ENCODE measurements around the gene HHATL. TPM values are rescaled to one million over a fixed set of nuclear protein-coding genes. Genes with fewer than 3 reads are reported as not detected.

The HHATL gene
- total RNA-seq, 4 donors from 2014 or later = 0.23 to 1.2 TPM; not detected in 2

DNA sequence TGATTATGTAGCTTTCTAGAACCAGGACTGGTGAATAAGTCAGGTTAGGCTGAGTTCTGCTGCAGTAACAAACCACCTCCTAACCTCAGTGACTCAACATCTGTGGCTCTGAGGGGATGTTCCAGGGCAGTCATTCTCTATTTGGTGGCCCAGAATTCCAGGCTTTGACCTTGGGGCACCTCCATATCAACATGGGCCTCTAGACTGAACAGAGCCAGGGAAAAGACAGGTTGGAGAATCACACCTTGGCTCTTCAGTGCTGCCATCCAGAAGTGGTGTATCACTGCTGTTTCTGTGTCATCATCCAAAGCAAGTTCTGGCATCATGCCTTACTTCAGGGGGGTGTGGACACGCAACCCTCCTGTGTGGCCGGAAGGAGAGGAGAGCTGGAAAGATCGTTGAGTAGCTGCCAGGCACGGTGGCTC lies 33.8 kb downstream of the HHATL start:
- H3K36me3 ChIP-seq = no peaks in the 10 kb centered on the region
- no peak overlapping the region for H3K27ac ChIP-seq
- no peak overlapping the region for H3K4me3 ChIP-seq
- H3K4me1 ChIP-seq = peaks cover 0 to 32% (median 12%) of the 10 kb centered on the region in 3 donors
- no peak for ATAC-seq
- H3K27me3 ChIP-seq = no peaks in the 10 kb centered on the region
- 50 to 77% methylated on average over 1 to 2 of the region's 4 CpGs for WGBS, 2 donors (ENCODE audit: low coverage in 1 of 2)
- TF ChIP-seq POLR2A (IDR thresholded peaks at IDR 0.05) (no peak), POLR2AphosphoS5 (IDR thresholded peaks at IDR 0.05) (peak; percentile 53), EP300 (IDR thresholded peaks at IDR 0.05) (no peak)
- TF ChIP-seq, protein P1, sequence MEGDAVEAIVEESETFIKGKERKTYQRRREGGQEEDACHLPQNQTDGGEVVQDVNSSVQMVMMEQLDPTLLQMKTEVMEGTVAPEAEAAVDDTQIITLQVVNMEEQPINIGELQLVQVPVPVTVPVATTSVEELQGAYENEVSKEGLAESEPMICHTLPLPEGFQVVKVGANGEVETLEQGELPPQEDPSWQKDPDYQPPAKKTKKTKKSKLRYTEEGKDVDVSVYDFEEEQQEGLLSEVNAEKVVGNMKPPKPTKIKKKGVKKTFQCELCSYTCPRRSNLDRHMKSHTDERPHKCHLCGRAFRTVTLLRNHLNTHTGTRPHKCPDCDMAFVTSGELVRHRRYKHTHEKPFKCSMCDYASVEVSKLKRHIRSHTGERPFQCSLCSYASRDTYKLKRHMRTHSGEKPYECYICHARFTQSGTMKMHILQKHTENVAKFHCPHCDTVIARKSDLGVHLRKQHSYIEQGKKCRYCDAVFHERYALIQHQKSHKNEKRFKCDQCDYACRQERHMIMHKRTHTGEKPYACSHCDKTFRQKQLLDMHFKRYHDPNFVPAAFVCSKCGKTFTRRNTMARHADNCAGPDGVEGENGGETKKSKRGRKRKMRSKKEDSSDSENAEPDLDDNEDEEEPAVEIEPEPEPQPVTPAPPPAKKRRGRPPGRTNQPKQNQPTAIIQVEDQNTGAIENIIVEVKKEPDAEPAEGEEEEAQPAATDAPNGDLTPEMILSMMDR (IDR thresholded peaks at IDR 0.05) = no peak
- no peaks in the 10 kb centered on the region for H3K9me3 ChIP-seq

DNA sequence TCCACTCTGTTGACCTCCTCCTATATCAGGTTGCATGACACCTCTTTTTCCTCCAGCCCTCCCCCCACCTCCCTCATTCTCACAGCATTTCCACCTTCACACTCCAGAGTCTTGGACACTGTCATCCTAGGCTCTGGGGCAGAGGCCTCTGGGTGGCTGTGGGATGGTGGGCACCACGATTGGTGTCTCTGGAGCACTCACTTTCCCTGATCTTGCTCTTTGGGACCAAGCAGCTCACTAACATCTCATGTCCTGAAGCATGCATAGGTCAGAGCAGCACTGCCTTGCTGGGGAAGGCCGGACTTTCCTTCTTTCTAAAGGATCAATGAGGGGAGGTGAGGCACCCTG lies 34.2 kb downstream of the HHATL start:
- Histone ChIP-seq H3K4me1 (peaks cover 0 to 32% (median 12%) of the 10 kb centered on the region in 3 donors), H3K9me3 (no peaks in the 10 kb centered on the region), H3K27me3 (no peaks in the 10 kb centered on the region), H3K36me3 (no peaks in the 10 kb centered on the region), H3K27ac (no peak overlapping the region), H3K4me3 (no peak overlapping the region)
- 88% methylated on average over 2 of the region's 2 CpGs; no CpG with 5 or more reads in 1 of the 2 donors for WGBS, 2 donors (ENCODE audit: low coverage in 1 of 2)
- TF ChIP-seq POLR2A (IDR thresholded peaks at IDR 0.05) (no peak), EP300 (IDR thresholded peaks at IDR 0.05) (no peak), POLR2AphosphoS5 (IDR thresholded peaks at IDR 0.05) (no peak)
- TF ChIP-seq, protein P1 (IDR thresholded peaks at IDR 0.05) = no peak
- no peak for ATAC-seq

DNA sequence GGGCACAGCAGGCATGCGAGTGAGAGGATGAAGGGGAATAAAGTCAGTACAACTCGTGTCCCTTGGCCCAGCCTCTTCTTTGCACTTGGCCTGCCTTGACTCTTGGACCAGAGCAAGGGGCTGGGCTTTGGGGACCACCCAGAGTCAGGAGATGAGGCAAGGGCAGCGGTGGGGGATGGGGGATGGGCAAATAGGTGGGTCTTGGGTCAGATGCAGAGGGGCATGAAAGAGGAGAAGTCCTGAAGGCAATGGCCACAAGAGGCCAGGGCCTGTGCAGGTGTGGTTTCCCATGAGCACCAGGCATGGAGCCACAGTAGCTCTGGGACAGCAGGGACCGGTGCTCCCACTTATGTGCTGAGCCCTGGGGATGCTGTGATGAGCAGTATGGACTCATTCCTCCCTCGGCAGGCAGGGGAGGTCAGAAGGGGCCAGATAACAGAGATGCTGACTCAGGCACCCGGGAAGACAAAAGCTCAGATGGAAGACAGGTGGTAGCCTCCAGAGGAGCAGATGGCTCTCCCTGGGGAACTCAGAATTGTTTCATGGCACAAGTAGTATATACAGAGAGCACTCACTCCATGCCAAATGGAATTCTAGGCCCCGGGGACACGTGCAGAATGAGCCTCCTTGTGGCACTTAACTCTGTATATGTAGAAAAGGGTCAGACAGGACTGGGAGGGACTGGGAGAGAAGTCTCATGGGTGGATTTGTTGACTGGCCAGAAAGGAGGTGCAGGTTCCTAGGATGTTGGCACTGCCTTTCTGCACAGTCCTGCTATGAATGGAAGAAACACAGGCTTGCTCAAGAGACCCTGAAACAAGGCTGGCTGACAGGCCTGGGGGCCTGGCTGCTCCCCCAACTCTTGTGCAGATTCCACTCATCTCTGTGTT lies 34.8 kb downstream of the HHATL start:
- Histone ChIP-seq H3K4me1 (peaks cover 0 to 32% (median 12%) of the 10 kb centered on the region in 3 donors), H3K27me3 (no peaks in the 10 kb centered on the region), H3K9me3 (no peaks in the 10 kb centered on the region), H3K36me3 (no peaks in the 10 kb centered on the region), H3K4me3 (no peak overlapping the region), H3K27ac (no peak overlapping the region)
- 35 to 36% methylated on average over 3 to 5 of the region's 8 CpGs for WGBS, 2 donors (ENCODE audit: low coverage in 1 of 2)
- ATAC-seq = no peak
- TF ChIP-seq, protein P1 (IDR thresholded peaks at IDR 0.05) = no peak
- no peak for TF ChIP-seq POLR2AphosphoS5 (IDR thresholded peaks at IDR 0.05)
- TF ChIP-seq EP300 (IDR thresholded peaks at IDR 0.05) = no peak
- TF ChIP-seq POLR2A (IDR thresholded peaks at IDR 0.05) = no peak

DNA sequence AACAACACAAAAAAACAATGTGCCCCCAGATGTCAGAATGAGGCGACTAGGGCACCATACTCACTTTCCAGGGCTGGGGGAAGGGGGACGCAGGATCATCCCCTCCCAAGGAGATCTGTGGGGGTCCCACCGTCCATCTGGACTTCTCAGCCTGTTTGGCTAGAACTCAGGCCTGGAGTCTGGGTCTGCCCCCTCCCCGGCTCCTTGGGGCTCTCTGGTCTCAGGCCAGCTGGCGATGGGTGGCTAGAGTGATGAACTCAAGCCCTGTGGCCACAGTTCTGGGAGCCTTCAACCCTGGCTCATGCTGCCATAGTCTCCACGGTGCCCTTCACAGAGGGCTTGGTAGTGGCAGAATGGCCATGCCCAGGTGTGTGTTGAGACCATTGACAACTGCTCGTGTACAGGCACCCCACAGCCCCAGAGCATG lies 35.5 kb downstream of the HHATL start:
- Histone ChIP-seq H3K36me3 (peaks cover 0 to under 1% of the 10 kb centered on the region in 2 donors), H3K27ac (peak overlapping the region in 1 of 4 donors; percentile 21)

More for the DNA sequence above, 35.5 kb downstream of the HHATL start:
- Histone ChIP-seq H3K4me1 (peaks cover 0 to 32% (median 12%) of the 10 kb centered on the region in 3 donors), H3K9me3 (no peaks in the 10 kb centered on the region), H3K27me3 (no peaks in the 10 kb centered on the region), H3K4me3 (no peak overlapping the region)
- no peak for ATAC-seq
- TF ChIP-seq POLR2A (IDR thresholded peaks at IDR 0.05) (no peak), EP300 (IDR thresholded peaks at IDR 0.05) (no peak), POLR2AphosphoS5 (IDR thresholded peaks at IDR 0.05) (no peak)
- TF ChIP-seq, protein P1 (IDR thresholded peaks at IDR 0.05) = no peak
- WGBS, 2 donors (ENCODE audit: low coverage in 1 of 2) = 80% methylated on average over 1 of the region's 7 CpGs; no CpG with 5 or more reads in 1 of the 2 donors
